EH (cell line): ENCODE data around the gene TMEM131.
A peak's percentile ranks its signal among the peaks of the same experiment; 100 is the strongest.
"Not testable (repeated sequence)": the region's sequence is repeated elsewhere in the genome, so short reads cannot be mapped to it uniquely, and the experiment has no call there.

Source experiments
- DNase-seq: peaks from one replicate; pipeline ENCODE4 v3.0.0-alpha.2; 2015; ENCODE audit warnings: low read depth

TMEM131 gene

DNA sequence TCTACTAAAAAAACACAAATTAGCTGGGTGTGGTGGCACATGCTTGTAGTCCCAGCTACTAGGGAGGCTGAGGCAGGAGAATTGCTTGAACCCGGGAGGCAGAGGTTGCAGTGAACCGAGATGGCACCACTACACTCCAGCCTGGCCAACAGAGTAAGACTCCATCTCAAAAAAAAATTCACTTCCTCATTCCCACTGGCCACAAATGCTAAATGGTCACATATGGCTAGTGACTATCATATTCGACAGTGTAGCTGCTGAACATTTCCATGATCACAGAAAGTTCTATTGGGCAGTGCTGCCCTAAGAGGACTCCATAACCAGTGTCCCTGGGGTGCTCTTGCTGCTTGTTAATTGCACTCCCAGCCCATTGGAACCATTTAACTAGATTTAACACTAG is 26.3 kb upstream of the TMEM131 start:
- DNase-seq = not testable (repeated sequence)

DNA sequence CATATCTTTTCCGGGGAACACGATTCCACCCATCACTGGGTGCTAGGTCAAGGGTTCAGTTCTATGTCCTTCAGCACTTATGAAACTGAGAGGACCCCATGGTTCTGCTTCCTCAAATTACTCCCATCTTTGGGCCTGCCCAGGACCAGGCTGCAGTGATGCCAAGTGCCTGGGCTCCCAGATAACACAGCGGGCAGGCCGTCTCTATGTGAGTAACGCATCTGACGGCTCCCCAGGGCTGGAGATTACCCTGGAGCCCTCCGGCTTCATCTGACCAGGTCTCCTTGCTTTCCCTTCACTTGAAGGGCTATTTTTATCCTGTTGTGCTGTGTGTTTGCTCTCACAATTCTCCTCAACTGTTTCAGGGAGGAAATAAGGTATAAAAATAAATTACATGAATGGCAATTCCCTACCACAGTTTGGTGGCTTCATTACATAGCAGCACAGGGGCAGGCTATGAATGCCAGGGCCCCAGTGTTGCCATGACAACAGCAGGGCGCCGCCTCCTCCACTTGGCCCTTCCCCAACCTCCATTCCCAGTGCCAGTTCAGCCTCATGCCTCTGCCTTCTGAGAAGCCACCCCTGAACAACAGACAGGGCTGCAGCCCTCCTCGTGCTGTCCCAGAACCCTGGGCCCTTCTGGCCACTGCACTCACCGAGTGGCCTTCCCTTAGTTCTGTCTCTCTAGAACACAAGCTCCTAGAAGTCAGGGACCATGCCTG is 25.4 kb upstream of the TMEM131 start:
- DNase-seq = no peak

DNA sequence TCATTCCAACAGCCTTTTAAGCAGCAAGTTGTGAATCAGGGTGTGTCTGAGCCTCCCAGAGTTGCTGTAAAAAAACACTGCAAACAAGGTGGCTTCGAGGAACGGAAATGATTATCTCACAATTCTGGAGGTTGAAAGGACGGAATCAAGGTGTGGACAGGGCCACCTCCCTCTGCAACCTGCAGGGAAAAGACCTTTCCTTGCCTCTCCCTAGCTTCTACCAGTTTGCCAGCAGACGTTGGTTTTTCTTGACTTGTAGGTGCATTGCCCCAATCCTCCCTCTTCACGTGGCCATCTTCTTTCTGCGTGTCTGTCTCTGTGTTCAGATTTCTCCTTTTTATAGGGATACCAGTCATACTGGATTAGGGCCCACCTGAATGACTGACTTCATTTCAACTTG is 24.8 kb upstream of the TMEM131 start:
- DNase-seq = no peak

DNA sequence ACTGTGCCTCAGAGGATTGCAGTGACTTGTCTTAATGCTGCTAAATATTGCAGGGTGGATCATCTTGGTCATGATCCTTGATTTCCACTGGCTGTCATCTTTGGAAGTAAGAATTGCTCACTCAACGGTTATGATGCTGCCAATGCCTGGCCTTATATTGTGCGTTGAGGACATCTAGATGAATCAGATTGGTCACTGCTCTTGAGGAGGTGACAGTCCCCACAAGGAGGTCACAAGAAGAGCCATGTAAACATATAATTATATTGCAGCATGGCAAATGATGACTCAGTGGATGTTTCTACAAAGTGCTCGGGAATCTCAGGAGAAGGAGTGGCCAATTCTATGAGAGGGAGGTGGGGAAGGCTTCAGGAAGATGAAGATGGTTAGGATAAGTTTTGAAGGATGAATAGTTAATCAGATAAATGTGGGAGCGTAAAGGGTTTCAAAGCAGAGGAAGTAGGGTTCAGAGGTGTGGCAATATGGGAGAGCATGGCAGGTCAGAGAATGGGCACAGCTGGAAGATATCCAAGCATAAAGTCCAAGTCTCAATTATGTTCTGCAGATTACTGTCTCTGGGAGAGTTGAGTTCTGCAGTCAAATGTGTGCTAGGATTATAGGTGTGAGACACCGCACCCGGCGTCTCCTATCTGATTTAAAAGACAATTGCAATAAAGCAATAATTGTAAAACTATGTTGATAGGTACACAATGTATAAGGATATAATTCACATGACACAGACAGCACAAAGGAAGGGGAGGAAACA is 21.3 kb upstream of the TMEM131 start:
- DNase-seq = peak; percentile 25

DNA sequence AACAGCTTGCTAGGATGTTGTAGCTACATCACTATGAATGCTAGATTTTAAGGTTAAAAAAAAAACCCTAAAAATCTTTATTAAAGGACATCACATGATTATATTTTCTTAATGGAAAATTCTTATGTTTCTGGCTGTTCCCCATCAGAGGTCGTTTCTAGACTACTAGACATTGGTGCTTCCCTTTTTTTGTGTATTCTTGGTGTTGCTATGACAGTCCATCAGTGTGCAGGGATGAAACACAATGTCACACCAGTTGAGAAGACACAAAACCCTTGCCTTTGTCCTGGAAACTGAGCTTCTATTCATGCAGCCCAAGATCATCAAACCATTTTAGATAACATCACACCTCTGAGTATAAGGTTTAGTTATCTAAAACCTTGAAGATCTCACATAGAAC is 19.9 kb upstream of the TMEM131 start:
- no peak for DNase-seq

DNA sequence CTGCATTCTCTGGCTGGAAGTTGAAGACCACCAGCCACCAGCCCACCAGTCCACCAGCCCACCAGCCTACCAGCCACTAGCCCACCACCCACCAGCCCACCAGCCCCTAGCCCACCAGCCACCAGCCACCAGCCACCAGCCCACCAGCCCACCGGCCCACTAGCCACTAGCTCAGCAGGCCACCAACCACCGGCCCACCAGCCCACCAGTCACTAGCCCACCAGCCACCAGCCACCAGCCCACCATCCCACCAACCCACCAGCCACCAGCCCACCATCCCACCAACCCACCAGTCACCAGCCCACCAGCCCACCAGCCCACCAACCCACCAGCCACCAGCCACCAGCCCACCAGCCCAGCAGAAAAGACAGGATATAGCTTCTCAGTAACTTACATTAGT is 18.6 kb upstream of the TMEM131 start:
- no peak for DNase-seq

DNA sequence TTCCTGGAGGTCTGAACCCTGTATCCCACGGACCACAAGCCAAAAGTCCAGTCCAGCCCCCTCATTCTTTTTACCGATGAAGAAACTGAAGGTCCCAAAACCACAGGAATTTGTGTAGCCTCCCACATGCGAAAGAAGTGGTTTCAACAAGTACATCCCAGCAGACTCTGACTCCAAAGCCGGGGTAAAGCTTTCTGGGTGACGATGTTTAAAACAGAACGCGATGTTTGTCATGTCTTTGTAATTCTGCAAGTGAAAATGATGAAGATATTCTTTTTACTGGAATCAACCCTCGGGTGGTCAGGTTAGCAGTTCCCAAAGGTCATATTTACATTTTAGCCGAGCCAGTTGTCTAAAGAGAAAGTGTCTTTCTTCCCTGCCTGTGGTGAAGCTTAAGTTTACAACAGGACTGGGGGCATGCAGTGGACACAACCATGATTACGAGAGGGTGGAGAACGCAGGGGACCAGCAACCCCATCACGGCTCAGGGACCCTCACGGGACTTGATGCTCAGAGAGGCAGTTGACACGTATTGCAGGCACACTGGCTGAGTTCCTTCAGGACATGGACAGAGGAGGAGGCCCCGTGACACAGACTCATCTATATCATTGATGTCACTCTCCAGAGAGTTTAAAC is 17.8 kb upstream of the TMEM131 start:
- DNase-seq = no peak

DNA sequence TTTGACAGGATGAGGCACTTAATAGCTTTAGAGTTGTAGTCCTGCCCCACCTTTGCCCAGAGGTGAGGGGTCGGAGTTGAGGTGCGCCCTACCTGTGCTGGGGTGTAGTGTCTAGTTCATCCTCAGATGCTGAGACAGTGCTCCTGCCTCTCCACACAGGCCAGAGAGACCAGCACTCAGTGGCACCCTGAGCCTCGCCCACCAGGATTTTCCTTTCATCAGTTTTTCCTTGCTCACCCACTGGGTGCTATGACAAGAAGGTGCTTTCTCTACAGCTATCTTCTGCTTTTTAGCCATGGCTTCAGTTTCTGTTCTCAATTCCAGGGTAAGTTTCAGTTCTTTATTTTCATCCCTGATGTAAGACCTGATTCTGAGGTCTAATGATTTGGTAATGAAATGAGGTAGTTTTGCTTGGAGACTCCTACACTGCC is 16.8 kb upstream of the TMEM131 start:
- no peak for DNase-seq

DNA sequence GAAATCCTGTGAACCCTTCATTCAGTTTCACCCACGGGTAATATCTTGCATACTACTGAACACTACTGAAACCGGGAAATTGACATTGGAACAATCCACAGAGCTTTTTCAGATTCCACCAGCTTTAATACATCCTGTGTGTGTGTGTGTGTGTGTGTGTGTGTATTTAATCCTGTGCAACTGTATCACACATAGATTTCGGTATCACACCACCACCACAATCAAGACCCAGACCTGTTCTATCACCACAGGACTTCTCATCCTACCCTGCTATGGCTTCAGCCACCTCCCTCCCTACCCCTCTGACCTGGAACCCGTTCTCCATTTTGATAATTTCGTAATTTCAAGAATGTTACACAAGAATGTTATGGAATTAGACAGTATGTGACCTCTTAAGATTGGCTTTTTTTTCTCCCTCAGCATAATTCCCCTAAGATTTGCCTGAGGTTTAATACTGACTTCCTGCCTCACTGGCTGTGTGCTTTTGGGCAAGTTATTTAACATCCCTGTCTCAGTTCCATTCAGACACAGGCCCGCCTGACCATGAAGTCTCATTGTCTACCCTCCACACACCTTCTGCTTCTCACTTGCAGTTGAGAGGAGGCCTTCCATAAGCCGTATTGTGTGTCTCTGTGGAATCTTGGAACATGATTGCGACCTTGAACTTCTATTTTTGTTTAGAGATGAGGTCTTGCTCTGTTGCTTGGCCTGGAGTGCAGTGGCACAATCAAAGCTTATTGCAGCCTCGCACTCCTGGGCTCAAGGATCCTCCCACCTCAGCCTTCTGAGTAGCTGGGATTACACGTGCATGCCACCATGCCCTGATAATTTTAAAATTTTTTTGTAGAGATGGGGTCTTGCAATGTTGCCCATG is 14.4 kb upstream of the TMEM131 start:
- no peak for DNase-seq

DNA sequence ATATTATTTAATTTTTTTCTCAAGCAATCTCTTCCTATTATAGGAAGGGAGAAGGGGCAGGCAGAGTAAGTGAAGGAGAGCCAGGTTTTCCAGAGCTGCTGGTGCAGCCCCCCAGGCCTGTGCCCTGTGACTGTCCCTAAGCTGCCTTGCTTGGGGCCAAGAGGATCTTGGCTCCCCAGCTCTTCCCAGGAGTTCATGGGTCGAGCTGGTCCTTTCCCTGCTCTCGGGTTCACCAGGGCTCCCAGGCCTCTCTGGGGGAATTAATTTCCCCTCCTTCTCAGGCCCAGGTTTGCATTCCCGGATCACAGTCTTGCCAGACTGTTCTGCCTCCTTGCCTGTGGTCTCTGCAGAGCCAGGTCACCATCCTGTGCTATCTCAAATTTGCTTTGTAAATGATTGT is 12.7 kb upstream of the TMEM131 start:
- no peak for DNase-seq

DNA sequence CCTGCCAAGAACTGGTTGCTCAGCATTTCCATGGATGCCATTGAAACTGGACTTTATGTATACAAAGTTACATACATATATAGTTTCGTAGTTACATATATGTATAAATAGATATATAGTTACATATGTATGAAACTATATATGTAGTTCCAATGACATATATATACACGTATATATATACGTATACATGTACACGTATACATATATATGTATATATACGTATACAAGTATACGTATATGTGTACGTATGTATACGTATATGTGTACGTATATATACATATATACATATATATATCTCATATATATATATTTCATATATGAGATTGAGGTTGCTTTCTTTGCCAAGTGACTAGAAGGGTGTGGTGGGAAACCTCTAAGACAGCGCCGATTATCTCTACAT is 10.6 kb upstream of the TMEM131 start:
- no peak for DNase-seq

DNA sequence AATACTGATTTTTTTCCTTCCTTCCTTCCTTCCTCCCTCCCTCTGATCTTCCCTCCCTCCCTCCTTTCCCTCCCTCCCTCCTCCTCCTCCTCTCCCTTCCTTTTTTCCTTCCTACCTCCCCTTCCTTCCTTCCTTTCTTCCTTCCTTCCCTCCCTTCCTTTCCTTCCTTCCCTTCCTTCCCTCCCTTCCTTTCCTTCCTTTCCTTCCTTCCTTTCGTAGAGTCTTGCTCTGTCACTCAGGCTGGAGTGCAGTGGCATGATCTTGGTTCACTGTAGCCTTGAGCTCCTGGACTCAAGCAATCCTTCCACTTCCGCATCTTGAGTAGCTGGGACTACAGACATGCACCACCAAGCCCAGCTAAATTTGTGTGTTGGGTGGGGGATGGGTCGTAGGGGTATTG is 8.9 kb upstream of the TMEM131 start:
- no peak for DNase-seq

DNA sequence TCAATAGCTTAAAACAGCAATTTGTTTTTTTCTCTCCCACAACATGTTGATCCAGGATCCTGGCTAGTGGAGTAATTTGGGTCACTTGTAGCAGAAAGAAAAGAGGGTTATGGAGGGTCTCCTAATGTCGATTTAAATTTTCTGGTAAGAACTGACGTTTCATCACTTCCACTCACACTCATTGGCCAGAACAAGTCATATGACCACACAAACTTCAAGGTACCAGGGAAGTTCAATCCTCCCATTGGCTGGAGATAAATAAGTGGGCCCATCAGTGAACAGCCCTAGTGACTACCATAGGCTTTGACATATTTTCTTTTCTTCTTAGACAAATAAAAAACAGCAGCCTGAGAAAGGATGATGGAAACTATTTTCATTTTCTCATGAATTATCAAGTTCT is 8.3 kb upstream of the TMEM131 start:
- DNase-seq = no peak

DNA sequence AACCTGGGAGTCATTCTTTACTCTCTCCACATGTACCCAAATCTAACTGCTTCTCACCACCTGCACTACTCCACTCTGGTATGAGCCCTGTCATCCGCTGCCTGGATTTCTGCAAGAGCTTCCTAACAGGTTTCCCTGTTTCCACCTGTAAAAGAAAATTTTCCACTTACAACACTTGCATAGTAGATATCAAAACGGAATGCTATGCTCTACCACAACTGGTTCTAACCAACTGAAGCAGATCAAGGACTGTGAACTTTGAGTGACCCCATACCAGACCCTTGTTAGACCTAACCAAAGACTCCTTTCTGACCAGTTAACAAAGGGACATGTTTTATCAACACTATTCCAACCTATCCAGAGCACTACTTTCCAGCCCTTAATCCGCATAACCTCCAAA is 3.8 kb upstream of the TMEM131 start:
- no peak for DNase-seq

DNA sequence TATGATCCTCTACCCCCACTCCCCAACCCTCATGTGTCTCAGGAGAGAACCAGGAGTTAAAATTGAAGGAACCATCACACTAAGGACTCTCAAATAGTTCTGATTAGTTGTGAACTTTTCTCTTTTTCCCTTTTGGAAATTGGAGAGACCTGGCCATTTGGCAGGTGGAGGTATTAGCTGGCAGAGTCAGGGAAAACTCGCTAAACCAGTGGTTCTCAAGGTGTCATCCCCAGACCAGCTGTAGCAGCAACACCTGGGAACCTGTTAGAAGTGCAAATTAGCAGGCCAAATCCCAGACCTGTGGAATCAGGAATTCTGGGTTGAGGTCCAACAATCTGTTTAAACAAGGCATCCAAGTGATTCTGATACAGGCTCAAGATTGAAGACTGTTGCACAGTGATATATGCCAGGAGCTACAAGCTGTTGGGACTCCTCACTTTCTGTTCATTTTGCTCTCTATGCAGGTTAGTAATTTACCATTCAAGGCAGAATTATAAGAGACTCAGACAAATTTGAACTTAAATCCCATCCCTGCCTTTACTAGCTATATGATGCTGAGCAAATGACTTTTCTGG is 2.8 kb upstream of the TMEM131 start:
- no peak for DNase-seq

DNA sequence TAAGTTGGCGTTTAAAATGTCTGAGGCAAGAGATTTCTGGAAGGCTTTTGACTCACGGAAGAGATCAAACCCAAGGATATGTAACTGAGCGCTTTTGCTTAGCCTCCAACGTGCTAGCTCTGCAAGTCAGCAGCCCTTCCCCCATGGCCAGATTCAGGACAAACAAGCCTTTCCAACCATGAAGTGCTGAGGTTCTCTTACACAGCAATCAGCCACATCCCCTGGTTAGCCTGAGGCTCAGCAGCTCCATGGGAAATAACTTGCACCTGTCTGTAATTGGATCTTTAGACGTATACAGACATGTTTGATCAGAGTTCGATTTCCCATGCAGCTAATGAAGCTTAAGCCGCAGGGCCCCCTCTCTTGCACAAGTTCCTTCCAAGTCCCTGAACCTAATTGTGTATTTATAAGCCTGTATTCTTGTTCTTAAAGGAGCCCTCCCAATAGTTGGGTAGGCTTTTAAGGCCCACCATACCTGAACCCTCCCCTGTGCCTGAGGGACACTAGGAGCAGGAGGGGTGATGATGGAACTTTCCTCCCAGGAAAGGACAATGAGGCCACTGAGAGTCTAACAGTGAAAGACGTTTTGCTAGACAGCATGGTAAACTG is 2.1 kb upstream of the TMEM131 start:
- no peak for DNase-seq

DNA sequence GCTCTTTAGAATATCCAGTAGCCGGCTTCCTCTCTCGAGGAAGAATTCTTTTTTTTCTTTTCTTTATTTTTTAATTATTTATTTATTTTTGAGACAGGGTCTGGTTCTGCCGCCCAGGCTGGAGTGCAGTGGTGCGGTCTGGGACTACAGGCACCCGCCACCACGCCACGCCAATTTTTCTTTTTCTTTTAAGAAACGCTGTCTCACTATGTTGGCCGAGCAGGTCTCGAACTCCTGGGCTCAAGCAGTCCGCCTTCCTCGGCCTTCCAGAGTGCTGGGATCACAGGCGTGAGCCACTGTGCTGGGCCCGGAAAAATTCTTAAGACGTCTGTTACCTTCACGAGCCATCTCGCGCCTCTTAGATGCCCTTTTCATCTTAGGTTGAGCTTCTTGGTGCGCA is 931 bp upstream of the TMEM131 start:
- DNase-seq = no peak

DNA sequence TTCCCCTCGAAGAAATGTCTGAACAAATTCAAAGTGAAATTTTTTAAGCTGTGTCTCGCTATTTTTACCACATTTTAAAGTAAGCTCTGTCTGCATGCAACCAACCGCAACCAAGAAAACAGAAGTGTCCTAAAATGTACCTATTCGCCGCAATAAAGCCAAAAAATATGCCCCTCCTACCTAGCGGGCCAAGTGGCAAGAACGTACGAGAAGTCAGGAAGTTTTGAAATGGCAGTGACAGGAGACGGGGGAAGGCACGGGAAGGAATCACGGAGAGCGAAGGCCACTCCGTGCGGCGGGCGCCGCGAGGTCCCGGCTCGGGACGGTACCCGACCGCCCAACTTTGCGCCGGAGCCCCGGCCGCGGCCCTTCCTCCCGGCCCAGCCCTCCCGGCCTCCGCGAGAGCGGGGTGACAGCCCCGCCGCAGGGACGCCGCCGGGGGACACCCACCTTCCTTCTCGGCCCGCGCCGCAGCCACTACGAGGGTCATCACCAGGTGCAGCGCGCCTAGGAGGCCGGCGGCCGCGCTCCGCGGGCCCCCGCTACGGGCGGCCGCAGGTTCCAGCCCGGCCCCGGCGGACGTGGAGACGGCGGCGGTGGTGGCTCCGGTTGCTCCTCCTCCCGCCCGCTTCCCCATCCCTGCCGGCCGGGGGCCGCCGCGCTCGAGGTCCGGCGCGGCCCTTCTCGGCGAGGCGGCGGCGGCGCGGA is 568 bp downstream of the TMEM131 start:
- peak; percentile 55 for DNase-seq

DNA sequence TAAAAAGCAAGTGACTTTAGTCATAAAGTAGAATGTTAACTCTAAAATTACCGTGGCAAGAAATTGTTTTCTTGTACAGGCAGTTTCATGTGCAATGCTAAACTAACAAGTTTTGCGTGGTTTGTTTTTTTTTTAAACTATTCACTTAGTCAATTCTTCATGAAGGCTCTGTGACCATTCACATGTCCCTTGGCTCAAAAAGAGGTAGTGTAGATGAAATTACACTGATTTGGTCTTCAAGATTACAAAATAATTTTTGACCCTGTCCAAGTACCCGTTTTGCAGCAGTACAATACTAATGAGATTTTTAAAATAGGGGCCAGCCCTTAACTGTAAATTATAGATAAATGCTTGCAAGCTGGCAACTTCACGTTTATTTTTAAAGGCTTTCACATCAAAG is 1.3 kb downstream of the TMEM131 start:
- no peak for DNase-seq

DNA sequence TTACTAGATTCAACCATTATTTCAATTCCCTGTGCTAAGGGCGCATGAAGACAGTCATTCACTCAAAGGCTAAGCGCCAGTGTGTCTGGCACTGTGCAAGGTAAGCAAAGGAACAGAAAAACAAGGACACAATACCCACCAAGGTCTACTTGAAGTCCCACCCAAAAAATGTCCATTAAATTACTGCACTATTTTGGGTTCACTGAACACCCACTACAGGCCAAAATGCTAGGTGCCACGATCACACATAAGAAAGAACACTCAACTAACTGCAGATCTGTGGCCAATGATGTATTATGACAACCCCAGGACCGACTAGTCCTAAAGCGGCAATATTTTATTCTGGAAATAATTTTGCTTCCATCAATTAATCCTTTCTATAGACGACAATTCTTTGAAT is 1.8 kb downstream of the TMEM131 start:
- no peak for DNase-seq
